NCI-H460 (cell line): ENCODE data around the gene ZNF398. TPM values are rescaled to one million over a fixed set of nuclear protein-coding genes. Genes with fewer than 3 reads are reported as not detected.

Source experiments
- DNase-seq: peaks from one replicate; pipeline ENCODE4 v3.0.0-alpha.2; 2016; ENCODE audit warnings: low read depth; ENCODE audit errors: extremely low read depth
- total RNA-seq: library from RNA; depleted of rRNA; stranded (reverse); fragments of >200 nt; shearing (Covaris generic); gene quantifications from 2 replicates; pipeline ENCODE4 v1.2.3, GENCODE V29; 2014

Gene ZNF398
- total RNA-seq, 1 experiment from 2014 or later, result 10.7 TPM

DNA sequence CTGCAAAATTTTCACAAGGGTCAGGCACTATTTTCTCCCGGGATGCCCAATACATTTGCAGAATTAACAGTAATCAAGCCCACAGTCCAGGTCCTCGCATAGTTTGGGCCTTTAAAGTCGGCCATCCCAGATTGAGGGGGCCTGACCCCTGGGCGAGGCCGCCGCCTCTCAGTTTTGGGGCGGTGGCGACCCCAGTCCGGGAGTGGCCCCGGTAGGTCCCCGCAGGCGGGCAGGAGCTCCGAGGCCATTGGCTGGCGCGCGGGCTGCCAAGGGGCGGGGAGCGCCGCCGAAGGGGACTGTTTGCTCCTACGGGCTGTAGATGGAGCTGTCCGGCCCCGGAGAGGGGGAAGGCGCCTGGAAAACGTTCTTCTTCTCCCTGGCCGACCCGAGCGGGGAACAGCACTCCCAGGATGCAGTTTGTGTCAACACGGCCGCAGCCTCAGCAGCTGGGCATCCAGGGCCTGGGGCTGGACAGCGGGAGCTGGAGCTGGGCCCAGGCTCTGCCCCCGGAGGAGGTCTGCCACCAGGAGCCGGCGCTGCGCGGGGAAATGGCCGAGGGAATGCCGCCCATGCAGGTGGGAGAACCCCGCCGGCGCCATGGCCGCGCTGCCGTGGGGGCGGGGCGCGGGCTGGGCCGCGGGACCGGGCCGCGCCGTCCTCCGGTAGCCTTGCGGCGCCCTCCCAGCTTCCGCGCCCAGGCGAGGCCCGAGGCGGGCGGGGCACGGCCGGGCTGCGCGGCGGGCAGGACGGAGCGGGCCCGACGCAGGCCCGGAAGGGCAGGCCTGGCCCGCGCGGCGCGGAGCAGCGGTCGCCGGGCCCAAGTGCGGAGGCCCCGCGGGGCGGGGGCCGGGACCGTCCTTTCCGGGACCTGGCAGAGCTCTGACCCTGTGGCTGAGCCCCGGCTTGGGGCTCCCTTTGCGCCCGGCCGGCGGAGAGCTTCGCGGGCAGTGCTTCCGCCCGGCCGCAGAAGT, 48.2 kb downstream of the ZNF398 start, which contains the start of gene ZNF282:
ZNF282 (plus strand) TSS at position 367 of the 971 bp plus-strand sequence; CDS start at position 411, 44 bp downstream.
- DNase-seq, result peak; percentile 90

DNA sequence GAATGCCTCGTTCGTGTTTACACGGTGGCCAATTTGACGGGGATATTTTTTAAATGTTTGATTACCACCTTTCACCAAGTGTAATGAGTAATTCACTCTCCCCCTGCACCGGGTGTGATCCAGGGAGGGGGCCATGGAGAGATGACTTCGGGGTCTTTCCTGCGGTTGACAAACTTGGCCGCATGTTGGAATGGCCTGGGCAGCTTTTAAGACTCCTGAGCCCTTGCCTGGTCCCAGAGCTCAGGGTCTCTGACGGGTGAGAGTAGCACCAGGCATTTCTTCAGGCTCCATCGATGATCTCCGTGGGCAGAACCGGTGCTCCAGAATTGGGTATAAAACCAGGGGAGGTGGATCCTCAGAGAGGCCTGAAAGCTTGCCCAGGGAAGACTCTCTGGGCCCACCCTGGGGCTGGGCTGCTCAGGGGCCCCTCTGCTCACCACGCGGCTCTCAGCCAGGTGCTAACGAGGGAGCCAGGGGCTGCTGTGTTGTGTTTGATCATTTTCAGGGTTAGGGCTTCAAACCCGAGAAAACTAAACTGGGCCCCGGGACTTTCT, 49.0 kb downstream of the ZNF398 start:
- DNase-seq, result no peak

DNA sequence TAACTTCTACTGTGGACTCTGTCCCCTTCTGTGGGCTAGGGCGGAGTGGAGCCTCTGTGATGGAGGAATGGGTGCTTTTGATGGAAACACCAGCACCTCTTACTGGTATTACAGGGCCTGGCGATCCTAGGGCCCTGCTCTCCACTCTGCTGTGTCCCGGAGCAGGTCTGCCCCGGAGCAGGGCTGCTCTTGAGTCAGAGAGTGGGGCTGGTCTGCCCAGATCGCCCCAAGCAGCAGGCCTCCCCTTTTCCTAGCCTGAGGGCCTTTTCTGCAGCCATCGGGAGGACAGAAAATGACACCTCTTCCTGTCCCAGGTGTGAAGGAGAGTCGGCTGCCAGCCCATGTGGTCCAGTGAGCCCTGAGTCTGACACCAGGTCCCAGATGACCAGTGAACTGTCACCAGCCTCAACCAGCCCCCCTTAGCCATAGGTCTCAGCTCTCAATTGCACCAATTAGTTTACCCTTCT, 49.5 kb downstream of the ZNF398 start:
- no peak for DNase-seq

DNA sequence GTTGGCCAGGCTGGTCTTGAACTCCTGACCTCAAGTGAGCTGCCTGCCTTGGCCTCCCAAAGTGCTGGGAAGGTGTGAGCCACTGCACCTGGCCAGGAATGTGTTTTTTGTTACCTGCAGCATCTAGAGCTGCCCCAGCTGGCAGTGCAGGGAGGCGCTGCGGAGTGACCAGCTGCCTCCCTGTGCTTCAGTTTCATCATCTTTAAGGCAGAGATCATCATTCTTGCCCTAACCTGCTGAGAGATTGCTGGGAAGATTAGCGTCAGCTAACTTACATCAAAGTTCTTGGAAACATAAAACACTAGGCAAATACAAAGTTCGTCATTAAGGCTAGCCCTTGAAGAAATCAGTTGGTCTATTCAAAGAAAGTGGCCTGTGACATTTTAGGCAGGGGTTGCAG, 50.4 kb downstream of the ZNF398 start:
- no peak for DNase-seq

DNA sequence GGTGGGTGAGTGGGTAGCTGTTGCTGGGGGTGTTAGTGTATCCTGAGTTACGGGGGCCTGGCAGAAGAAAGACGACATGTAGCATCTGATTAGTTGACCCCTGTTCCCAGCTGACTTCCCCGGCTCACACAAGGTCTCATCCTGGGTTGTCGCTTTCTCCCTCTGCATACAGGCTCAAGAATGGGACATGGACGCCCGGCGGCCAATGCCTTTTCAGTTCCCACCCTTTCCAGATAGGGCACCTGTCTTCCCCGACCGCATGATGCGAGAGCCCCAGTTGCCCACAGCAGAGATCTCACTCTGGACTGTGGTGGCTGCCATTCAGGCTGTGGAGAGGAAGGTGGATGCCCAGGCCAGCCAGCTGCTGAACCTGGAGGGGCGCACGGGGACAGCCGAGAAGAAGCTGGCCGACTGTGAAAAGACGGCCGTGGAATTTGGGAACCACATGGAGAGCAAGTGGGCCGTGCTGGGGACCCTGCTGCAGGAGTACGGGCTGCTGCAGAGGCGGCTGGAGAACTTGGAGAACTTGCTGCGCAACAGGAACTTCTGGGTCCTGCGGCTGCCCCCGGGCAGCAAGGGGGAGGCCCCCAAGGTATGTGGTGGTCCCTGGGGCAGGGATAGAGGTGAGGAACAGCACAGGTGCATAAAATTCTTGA, 51.0 kb downstream of the ZNF398 start:
- DNase-seq, result no peak

DNA sequence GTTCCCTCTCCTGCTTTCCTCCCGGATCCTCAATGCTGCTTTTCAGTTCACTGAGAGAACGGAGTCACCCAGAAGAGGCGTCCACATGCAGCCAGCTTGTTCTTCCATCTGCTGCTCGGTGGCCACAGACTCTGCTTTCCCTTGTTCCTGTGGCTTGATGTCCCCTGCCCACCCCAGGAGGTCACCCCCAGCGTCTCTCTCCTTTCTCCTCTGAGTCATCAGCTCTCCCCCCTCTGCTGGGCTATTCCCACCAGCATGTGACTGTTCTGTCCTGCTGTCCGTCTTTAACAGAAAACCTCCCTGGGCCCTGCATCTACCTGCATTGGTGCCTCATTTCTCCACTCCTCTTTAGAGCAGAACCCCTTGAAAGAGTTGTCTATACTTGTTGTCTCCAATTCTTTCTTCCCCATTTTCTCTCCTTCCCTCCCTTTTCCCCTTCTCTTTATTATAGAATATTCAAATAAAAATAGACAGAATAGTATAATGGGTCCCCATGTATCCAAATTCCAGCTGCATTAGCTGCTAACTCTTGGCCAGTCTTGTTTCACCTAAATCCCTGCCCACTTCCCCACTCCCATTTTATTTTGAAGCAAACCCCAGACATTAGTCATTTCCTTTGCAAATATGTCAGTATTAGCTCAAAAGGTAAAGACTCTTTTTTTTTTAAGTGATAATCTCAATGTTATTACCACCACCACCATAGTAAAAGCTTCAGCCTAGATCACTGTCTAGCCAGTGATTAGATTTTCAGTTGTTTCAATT, 52.2 kb downstream of the ZNF398 start:
- no peak for DNase-seq

DNA sequence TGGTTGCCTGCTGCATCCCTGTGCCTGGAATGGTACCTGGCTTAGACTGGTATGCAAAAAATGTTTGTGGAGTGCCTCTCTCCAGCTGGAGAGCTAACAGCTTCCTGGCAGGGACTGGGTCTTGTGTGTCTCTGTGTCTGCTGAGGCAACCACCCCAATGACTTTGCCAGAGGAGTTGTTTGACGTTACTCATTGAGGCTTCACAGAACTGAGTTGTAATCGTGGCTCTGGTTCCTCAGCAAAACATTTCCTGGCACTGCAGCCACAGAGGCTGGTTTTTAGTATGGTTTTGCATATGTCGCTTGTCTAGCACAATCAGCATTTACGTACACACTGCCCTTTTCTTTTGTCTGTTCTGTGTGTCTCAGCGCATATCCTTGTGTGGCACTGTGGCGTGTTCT, 55.6 kb downstream of the ZNF398 start:
- no peak for DNase-seq

DNA sequence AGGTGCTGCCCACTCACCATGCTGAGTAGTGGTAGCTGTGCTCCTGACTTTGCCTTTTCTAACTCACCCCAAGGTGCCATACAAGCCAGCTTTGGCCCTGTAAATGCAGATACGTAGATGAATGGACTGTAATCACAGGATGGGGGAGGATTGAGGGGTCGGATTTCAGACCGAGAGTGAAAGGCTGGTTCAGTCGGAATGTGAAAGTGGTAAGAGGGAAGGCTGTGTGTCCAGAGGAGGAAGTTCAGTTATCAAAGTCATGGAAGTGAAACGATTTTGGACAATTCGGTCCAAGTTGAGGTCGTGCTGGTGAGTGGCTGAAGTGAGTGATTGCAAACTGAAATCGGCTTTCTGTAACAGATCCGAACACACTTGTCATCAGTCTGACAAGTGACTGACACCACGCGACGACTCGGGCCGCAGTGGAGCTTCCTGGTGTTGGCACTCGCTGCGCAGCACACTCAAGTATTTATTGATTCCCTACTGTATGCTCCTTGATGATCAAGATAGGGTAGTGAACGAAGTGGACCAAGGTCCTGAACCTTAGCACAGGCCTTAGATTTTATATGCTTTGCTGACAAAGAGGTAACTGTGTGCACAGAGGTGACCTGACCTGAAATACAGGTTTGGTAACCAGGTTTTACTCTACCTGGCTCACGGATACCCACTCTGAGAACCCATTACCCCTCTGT, 58.6 kb downstream of the ZNF398 start:
- no peak for DNase-seq

DNA sequence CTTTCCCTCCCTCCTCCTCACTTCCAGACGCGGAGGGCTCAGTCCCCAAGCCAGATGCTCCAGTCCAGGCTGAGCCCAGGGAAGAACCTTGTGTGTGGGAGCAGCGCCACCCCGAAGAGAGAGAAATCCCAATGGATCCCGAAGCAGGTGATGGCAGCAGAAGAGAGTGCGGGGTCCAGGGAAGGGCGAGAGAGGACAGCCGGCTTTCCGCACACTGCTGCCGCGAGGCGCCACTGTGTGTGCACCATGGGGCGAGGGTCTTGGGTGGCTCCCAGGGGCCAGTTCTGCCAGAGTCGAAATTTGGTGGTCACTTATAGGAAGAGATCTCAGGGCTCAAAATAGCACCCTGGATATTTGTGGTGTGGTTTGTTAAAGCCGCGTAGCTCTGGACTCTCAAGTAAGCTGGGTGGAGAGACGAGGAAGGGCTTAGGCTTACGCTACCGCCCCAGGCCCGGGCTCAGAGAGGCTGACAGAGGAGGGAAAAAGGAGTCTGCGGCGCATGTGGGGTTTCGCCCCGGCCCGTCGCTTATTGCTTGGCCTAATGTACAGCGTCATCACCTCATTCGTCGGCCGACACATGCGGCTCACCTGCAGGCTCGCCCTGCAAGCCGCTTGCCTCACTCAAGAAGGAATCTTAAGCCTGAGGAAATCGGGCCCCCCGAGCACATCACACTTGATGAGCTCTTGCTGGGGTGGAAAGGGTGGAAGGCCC, 60.2 kb downstream of the ZNF398 start:
- DNase-seq, result no peak

DNA sequence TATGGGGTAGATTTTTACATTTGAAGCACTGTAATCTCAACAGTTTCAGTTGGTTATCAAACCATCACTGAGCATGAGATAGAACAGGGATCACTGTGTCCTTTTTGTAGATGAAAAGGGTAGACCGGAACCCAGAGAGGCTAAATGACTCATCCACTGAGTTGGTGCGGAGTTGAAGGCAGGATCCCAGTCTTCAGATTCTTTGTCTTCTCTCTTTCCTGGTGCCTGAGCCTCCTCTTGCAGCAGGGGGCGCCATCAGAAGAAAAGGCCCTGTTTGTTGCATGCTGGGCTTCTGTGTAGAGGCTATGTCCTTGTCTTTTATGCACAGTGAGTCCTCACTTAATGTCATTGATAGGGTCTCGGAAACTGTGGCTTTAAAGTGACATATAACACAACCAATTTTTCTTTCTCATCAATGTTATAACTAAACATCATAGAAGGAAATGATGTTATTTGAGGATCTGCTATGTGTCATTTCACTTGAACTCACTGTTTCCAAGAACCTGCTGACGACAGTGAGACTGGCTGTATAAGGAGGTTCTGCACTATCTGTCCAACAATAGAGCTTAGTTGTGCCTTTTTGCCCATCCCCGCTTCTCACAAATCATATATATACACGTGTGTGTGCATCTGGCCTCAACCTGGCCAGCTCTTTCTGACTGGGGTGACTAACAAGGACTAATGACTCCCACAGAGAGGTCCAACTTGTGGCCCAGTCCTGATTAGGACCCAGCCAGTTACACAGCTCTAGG, 62.4 kb downstream of the ZNF398 start:
- peak; percentile 58 for DNase-seq

DNA sequence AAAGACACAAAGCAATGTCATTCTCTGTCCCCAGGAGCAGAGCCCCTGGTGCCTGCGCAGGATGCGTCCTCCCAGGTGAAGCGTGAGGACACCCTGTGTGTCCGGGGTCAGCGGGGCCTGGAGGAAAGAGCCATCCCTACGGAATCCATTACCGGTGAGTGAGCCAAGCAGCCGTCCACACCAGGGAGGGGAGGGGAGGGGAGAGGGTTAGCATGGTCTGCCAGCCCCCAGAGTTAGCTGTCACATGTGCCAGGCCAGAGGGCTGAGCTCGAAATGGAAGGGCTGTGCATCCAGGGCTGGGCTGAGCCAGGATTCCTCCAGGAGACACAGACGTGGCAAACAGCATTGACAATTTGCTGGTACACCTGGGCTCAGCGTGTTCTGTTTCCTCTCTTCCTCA, 63.3 kb downstream of the ZNF398 start:
- DNase-seq, result no peak

DNA sequence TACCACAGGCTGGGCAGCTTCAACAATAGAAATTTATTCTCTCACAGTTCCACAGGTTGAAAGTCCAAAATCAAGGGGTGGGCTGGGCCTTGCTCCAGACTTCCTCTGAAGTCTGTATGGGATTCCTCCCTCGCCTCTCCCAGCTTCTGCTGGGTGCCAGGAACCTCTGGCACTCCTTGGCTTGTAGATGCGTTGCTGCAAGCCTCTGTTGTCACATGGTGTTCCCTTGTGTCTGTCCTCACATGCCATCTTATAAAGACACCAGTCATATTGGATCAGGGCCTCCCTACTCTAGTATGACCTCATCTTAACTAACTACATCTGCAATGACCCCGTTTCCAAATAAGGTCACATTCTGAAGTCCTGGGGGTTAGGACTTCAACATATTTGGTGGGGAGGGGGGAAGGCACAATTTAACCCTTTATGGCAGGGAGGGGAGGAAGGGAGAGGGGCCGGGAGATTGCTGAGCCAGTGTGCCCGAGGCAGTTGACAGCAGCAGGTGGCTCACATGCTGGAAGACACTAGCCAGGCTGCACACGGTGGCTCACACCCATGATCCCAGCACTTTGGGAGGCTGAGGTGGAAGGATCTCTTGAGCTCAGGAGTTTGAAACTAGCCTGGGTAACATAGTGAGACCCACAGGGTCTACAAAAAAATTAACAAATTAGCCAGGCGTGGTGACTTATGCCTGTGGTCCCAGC, 66.9 kb downstream of the ZNF398 start:
- no peak for DNase-seq

DNA sequence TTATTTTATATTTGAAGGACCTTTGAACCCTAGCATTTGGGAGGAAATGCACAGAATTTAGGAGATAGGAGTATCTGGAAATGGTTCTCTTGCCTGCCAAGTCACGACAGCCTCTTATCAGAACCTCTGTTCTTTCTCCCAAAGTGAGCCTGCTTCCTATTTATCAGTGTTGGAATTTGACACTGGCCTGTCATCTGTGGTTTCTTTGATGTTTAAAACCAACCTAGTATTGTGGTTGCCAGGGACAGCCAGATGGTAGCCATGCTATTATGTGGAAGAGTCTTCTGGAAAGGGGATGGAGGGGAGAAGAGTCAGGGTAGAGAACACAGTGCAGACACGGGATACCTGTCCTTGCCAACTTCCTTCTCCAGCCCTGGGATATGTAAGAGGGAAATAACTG, 69.1 kb downstream of the ZNF398 start:
- no peak for DNase-seq

DNA sequence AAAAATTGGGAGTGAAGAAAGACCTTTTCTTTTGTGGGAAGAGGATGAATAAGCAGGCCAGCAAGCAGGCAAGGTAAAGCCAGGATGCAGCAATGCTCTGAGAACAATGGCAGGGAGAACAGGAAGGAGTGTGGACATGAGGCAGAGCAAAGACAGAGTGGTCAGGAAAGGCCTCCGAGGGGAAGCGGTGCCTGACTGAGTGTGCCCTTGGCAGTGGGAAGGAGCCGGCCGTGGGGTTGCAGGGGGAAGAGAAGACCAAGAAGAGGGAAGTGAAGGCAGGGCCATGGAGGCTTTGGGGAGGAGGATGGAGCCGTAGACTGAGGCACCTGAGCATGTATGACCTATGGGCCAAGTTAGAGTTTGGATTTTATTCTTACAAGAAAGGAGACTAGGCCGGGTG, 70.3 kb downstream of the ZNF398 start:
- DNase-seq, result no peak

DNA sequence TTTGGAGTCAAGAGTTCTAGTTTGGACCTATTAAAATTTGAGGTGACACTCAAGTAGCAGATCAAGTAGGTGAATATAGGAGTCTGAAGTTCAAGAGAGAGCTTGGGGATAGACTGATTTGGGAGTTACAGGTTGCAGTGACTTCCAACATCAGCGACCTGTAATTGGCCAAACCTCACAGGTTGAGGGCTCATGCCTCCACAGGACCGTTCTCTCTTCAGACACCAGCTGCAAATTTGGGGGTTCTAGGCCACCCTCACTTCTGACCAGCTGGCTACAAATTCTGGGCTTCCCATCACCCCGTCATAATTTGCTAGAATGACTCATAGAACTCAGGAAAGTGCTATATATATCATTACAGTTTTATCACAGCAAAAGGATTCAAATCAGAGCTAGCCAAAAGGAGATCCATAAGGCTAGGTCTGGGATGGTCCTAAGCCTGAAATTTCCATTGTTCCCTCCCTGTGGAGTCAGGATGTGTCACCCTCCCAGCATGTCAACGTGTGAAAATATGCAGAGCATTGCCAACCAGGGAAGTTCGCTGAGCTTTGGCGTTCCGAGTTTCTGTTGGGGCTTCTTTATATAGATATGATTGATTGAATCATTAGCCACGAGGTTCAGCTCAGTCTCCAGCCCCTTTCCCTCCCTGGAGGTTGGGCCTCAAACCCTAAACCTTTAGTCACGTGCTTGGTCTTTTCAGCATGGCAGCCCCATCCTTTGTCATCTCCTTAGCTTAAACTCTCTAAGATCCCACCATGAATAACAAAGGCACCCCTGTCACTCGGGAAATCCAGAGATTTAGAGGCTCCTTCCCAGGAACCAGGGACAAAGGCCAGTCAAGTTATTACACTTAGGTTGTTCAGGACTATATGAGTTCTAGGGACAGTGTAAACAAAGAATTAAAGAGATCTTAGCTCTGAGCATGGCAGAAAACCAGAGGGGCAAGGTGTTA, 71.5 kb downstream of the ZNF398 start:
- DNase-seq, result no peak

DNA sequence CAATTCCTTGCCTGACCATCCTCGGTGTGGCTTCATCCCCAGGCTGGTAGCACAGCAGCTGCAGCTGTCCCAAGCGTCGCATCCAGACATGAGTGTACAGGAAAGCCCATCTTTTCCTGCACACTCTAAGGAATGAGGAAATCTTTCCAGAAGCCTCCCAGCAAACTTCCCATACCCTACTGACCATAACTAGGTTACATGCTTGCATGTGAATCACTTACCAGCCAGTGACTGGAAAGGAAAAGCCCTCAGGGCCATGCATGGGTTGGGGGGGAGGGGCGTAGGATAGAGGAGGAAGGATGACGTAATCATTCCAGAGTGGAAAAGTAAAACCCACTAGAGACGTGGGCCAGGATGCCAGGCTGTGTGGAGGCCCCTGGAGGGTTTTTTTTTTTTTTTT, 73.3 kb downstream of the ZNF398 start:
- no peak for DNase-seq

DNA sequence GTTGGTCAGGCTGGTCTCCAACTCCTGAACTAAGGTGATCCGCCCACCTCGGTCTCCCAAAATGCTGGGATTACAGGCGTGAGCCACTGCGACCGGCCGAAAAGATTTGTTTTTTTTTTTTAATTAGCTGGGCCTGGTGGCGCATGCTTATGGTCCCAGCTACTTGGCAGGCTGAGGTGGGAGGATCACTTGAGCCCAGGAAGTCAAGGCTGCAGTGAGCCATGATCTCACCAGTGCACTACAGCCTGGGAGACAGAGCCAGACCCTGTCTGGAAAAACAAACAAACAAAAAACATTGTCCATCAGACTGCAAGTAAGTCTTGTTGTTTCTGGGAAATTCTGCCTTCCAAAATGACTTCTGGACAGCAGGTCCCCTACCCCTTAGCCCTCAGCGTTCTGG, 75.9 kb downstream of the ZNF398 start:
- no peak for DNase-seq
